Mucosa of gallbladder (tissue), 1 donor: Measurements from ENCODE around the gene HAO2. TPM values are rescaled to one million over a fixed set of nuclear protein-coding genes. Genes with fewer than 3 reads are reported as not detected.
"Not testable (repeated sequence)": the region's sequence is repeated elsewhere in the genome, so short reads cannot be mapped to it uniquely, and the experiment has no call there.

Source experiments
- DNase-seq: peaks from one replicate; pipeline ENCODE4 v3.0.0-alpha.2; 2020; ENCODE audit warnings: low spot score
- total RNA-seq: library from RNA; stranded (reverse); gene quantifications from one replicate; pipeline ENCODE4 v1.2.1, GENCODE V29; 2021
- donor health status: DM: no; HTN: no; CAD: no.

HAO2 gene
- total RNA-seq, 1 donor from 2014 or later, result 0.17 TPM

DNA sequence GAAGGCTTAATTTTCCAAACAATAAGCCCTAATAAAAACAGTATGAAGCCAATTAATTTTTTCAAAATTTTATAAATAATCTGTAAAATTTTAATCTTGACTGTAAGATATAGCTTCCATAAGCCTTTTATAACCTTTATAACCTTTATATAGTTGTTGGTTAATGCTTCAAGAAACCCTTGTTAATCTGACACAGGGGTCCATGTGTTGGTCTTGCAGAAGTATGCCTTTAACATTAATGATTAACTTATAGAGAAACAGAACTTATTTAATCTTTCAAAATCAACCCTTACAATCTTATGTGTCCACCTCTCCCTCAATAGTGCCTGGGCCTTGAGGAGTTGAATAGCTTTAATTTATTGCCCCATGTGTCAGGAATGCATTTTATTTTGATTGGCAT is 23.2 kb upstream of the HAO2 start:
- DNase-seq, result no peak

- DNase-seq, result no peak
These were observed 20.7 kb upstream of the HAO2 start for GRCh38 chr1:119347858-119348257.

DNA sequence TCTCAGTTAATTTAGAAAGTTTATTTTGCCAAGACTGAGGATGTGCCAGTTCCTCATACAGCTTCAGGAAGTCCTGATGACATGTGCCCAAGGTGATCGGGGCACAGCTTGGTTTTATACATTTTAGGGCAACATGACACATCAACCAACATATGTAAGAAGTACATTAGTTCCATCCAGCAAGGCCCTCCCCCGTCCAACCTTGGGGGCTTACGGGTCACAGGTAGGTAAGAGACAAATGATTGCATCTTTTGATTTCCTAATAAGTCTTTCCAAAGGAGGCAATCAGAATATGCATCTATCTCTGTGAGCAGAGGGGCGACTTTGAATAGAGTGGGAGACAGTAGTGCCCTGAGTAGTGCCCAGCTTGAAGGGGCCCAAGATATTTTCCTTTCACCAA is 19.6 kb upstream of the HAO2 start:
- no peak for DNase-seq

GRCh38 chr1:119350866-119351265 is 17.7 kb upstream of the HAO2 start:
- DNase-seq, result not testable (repeated sequence)

GRCh38 chr1:119351997-119352396 is 16.6 kb upstream of the HAO2 start:
- no peak for DNase-seq

DNA sequence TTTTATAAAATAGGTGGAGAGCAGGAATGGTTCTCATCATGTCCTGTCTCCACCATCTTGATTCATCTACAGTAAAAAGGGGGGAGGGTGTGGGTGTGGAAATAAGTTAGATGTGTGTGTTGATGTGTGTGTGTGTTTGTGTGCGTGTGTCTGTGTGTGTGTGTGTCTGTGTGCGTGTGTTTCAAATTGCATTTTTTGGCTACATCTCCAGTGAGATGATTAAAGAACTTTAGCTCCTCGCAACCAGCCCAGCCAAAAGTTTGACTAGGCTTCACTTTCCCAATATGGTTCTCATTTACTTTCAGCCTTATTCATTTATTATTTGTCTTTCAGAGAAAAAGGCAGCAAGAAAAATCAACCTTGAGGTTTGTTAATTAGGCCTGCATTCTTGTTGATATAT is 14.7 kb upstream of the HAO2 start:
- no peak for DNase-seq

DNA sequence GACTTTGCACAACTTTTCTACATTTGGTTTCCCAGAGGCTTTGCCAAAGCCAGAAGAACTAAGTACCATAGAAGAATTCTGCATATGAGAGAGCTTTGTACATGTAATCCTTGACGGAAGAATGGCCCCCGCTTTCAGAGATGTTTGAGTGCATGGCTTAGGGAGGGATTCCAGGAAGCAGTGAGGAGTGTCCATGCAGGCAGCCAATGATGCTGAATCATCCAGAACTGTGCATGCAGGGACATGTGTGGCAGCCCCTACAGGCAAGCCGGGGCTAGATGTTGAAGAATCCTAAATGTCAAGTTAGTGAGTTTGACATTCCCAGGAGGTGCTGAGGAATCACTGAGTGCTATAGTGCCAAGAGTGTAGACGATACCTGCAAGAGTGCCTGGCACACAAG is 9.9 kb upstream of the HAO2 start:
- no peak for DNase-seq

DNA sequence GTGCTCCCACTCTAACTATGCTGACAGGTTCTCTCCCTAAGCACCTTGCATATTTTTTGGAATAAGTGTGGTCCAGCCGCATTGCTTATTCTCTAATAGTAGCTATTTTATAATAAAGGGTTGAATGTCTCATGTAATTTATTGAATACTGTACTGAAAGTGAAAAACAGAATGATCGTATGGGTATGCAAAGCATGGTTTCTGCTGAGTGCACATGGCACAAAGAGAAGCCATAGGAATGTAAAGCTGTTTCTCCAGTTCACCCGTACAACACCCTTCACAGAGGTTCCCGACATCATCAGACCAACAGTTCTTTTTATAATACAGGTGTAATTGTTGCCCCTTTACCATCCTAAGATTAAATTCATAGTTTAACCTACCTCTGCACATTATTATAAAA is 8.9 kb upstream of the HAO2 start:
- DNase-seq, result no peak

DNA sequence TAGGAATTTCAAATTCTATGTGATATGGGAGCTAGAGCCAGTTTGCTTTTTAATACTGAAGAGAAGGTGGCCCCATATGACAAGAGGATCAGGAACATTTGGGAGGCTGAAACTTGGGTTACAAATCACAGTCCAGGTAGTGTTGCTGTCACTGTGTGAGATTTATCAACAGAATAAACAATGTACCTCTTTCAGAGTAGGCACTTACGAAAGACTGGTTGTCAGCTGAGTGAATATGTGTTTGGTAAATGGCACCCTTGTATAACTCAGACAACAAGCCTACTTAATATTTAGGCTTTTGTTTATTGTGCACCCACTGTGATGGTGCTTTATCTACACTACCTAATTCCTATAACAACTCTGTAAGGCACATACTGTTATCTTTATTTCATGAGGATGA is 7.4 kb upstream of the HAO2 start:
- no peak for DNase-seq

DNA sequence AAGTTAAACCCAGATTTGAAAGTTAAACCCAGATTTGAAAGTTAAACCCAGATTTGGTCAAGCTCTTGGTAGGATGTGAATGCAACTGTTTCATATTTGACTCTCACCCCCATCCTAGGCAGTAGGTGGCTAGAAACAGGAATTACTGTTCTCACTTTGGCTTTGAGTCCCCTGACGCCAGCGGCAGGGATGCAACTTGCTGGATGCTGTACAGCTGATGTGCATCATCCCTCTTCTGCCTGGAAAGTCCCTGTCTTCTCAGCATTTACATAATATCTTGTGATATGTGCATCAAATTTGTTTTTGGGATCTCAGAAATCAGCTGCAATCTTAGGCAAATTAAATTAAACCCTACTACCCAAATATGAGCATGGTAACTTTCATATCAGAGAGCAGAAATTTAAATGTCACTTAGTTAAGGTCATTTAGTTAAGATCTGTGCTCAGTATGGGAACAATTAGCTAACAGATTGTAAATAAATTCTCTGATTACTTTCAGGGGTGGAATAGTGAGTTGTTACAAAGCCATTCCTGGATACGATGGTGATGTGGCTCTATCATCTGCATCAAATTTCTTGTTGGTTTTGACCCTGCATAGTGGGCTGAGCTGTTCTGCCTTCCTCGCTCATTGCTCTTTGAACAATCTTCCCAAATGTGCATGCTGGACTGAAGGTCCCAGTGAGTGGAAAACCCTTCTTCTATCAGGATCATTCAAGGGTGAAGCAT is 6.8 kb upstream of the HAO2 start:
- DNase-seq, result no peak

GRCh38 chr1:119363162-119363561 is 5.4 kb upstream of the HAO2 start:
- no peak for DNase-seq

DNA sequence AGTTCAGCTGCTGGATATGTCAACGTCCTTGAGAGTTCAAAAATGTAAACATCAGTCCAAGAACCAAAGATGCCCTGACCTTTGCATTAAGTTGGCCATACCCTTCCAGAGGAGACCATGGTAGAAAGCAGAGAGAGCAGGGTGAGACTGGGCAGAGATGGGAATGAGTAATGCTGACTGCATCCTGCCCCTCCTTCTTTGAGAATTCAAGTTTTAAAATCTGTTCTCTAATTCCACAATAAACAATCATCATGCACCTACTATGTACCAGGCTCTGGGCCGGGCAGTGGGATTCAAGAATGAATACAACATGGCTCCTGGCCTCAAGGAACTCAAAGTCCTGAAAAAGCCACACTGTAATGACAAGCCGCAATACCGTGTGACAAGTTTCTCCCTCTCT is 3.9 kb upstream of the HAO2 start:
- no peak for DNase-seq

DNA sequence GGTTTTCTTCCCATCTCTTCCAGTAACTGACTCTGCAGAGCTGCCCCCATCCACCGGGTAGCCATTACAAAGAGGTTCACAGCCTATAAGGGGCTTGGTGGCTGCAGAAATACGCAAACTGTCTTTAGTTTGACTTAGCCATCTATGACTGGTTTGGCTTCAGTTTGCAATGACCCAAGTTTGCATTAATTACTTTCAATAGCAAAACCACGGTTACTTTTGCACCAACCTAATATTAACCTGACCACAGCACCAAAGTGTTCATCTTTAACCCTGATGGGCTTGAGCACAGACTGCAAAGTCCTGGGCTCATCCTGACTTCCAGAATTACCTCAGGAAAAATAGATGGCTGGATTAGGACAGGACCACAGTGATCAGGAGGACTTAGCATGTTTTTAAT is 2.2 kb upstream of the HAO2 start:
- DNase-seq, result no peak

DNA sequence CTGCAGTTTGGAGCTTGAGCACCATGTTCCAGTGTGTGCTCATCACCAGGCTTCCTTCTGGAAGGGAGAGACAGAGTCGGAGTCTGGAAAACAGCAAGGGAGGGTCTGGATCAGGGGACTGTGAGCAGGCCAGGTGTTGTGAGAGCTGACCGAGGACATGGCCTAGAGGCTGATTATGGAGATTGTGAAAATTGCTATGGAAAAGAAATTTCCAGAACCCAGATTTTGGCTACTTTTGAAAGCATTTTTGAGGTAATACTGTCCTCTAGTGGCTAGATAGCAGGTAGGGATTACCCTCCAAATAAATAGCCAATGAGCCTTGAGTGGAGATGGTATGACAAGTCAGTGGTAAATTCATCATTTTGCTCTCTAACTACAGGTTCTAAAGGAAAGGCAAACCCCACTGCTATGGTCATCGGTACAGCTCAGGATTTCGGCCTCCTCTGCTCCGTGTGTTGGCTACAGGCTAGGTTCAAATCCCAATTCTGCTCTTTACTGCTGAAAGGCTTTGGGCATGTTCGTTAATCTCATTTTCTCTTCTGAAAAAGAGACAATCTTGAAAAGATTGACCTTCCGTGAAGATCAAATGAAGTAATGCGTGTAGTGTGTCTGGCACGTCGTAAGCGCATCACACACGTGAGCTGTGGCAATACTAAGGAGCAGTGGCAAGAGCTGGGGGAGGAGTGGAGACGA is 1.0 kb upstream of the HAO2 start:
- DNase-seq, result no peak

DNA sequence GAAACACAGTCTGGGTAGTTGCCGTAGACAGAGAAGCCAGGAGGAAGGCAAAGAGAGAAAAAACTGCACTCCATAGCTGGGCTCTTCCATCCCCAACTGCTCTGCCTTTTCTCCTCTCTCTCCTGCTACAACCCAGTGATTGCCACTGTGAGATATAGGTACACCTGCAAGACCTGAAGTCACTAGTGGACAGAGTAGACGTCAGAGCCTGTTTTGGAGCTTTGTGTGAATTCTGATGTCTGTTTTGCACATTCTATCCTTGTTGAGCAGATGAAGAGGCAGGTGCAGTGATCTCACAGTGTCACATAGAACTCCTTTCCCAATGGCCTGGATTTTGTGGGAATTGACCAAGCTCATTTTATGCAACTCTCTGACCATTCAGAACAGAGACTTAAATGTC is 2.2 kb downstream of the HAO2 start:
- DNase-seq, result no peak

DNA sequence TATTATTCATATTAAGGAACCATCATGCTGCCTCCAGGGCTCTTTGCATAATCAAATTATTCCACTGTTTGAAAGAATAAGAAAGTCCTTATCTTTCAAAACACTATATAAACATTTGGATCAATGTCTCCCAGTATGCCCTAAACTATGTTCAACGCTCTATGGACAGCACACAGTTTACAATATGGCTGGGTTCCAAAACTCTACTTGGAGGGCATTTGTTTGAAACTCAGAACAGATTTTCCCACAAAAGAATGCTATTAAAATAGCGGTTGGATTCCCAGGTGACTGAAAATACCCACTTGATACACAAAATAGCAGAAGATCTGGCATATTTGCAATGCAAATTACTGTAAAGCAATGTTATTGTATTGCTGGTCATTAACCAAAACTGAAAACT is 3.2 kb downstream of the HAO2 start:
- no peak for DNase-seq

DNA sequence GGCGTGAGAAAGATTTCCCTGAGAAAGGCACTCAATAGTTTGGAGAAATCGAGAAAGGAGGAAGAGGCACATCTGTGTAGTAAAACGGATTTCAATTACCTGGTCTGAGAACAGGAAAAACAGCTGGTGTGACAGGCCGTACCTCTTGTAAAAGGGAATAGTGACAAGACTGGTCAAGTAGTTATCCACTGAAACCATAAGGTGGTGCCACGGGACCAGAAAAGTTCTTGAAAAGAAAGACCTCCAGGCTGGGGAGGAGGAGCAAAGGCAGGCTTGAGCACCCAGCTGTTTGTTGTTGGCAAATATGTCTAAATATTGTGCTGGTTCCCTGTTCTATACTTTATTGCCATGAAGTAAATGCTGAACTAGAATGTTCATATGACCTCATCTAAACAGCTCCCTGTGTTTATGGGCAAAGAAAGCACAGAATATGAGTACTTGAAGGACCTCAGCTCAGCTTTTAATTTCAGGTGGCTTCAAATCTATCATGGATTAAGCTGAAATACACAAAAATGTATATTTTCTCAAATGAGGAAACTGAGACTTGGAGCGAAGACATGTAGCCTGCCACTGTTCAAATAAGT is 4.0 kb downstream of the HAO2 start:
- DNase-seq, result no peak

DNA sequence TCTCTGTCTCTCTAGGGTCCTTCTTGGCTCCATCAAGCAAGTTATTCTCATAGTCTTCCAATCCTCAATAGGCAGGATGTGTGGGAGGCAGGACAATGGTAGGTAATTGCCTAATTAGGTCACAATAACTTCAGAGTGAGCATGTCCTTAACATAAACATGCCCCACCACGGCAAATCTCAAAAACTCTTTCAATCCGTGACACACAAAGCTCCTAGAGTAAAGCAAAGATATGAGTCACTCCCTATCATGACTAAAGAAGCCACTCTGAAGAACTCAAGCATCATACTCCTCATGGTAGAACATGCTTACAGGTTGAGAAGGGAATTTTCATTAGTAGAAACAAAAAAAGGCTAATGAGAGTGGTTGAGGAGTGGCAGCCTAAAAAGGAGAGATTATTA is 4.9 kb downstream of the HAO2 start:
- DNase-seq, result no peak

DNA sequence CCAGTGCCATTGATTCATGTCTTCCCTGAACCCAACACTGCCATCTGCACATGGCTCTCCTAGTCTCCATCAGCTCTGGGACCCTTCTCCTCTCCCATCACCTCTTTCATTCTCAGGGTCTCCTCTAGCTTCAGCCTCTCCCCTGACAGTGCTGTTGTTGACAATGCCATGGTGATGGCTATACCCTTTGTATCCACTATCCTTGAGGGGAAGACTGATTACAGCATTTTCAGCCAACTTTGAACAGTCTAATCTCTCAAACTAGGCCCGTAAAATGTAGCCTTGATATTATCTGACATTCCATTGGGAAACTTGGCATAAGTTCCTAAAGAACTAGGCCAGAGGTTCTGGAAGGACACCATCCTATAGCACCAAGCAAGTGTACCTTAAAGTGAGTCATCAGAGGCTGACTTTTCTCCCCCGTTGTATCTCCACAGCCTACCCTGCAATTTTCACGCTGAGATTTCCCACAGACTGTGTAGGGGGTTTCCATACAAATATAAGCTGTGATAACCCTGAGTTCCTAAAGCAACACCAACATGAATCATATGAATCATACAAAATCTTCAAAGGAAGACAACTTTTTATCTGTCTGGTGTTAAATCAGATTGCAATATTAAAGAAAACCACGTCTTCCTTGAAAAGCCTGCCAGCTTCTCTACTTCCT is 5.8 kb downstream of the HAO2 start:
- no peak for DNase-seq

- DNase-seq, result no peak
These were observed 6.8 kb downstream of the HAO2 start for GRCh38 chr1:119375366-119375765.

GRCh38 chr1:119376594-119376993 is 8.0 kb downstream of the HAO2 start:
- DNase-seq, result no peak

DNA sequence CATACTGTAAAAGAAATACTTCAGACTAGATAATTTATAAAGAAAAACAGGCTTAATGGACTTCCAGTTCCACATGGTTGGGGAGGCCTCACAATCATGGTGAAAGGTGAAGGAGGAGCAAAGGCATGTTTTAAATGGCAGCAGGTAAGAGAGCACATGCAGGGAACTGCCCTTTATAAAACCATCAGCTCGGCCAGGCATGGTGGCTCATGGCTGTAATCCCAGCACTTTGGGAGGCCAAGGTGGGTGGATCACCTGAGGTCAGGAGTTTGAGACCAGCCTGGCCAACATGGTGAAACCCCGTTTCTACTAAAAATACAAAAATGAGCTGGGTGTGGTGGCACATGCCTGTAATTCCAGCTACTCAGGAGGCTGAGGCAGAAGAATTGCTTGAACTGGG is 9.0 kb downstream of the HAO2 start:
- not testable (repeated sequence) for DNase-seq

- no peak for DNase-seq
These were observed 10.5 kb downstream of the HAO2 start for GRCh38 chr1:119379117-119379516.
